ENCODE results near the gene RAB19.

The RAB19 gene, protein sequence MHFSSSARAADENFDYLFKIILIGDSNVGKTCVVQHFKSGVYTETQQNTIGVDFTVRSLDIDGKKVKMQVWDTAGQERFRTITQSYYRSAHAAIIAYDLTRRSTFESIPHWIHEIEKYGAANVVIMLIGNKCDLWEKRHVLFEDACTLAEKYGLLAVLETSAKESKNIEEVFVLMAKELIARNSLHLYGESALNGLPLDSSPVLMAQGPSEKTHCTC

DNA sequence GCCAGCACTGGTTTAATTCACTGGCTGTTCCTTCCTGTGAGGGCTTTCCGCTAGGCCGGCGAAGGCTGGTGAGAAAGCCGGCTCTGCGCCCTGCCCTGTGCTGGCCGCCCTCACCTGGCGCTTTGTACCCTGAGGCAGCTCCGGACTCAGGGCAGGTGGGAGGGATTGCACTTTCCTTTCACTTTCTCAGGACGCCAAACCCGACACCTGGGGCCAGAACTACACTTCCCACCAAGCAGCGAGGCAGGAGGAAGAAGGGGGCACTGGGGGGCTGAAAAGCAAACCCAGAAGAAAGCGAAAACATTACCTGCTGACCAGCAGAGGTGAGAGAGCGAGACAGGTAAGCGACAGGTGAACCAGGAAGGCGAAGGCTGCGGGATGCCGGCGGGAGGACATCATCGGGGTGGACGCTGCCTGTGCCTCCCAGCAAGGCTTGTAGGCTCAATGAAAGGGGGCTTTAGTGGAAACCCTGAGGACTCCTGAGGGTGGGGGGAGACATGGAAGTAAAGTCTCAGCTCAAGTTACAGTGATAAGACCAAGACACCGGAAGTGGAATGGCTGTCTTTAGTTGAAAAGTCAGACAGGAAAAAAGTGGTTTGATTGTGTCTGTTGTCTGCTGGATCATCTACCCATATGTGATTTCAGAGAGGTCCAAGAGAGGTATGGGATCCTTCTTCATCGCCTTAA lies at the start of gene RAB19:
RAB19 (plus strand) TSS at position 181 of the 687 bp plus-strand sequence. CDS start 3,589 bp downstream, outside the sequence.
- no peak for DNase-seq

DNA sequence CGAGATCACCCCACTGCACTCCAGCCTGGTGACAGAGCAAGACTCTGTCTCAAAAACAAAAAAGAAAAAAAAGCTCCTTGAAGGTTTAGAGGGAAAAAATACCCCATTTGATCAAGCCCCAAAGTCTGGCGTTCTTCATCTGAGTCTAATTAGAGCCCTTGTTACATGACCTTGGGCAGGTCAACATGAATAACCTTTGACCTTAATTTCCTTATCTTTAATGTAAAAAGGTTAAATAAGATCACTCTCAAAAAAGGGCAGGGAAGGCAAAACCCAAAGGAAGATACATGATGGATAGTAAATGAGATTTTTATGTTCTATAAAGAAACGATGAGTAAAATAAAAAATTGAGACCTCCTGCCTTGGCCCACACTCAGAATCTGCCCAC lies 45.8 kb upstream of the RAB19 start:
- DNase-seq, result no peak

DNA sequence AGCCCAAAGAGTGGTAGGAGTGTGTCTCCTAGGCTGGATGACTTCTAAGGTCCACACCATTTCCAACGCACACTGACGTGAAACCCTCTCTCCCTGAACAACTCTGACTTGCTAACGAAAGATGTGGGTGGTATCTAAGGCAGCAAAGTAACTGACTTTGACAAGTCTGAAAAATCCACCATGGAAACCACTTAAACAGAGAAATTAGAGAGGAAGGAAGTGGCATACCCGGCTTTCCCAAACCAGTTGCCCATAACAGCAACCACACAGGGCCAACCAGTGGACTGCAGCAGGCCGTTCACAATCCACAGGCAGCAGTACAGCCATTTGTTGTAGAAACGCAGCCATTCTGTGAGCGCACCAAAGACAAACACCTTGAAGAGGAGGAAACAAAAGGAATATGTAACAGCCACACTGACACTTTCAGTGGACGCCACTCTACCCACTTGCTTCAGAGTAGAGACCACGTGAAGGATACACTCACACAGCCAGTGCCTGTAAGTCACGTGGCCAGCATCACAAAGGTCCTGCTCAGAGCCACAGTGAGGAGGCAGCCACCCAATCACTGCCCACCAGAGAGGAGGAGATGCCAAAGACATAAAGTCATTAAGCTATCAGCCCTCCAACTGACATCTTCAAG lies 45.3 kb upstream of the RAB19 start:
- no peak for DNase-seq

DNA sequence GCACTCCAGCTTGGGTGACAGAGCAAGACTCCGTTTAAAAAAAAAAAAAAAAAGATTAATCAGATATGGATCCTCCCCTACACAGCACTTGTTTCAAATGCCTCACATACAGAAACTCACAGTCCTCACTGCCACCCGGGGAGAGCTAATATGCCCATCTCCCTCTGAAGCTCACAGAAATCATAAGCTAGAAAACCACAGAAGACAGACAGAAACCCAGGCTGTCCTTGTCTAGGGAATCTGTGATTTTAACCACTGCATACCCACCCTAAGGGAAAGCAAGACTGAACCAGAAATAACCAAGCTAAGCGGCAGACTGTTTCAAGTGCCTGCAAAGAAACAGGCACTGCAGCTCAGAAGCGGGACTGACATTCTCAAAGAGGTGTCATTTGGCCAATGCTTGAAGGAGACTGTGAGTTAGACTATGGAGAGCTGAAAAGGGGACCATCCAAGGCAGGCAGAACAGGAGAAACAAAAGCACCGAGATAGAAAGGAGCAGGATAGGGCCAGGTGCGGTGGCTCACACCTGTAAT lies 43.1 kb upstream of the RAB19 start:
- no peak for DNase-seq

DNA sequence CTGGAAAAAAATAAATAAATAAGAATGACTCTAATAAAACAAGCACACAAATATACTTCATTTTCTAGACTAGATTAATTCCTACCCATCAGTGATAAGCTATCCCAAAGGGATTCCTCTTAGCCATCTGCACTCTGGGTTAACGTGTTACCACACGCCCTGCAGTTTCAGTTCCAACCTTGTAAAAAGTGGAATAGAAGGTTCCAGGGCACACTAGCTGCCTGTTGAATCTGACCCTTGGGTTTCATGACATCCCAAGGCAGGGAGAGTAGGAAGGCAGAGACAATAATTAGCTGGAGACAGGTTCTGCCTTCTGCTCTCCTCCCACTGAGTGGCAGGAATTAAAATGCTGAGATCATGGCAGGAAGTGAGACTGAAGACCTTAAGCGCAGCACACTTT lies 39.0 kb upstream of the RAB19 start:
- peak; percentile 20 for DNase-seq

DNA sequence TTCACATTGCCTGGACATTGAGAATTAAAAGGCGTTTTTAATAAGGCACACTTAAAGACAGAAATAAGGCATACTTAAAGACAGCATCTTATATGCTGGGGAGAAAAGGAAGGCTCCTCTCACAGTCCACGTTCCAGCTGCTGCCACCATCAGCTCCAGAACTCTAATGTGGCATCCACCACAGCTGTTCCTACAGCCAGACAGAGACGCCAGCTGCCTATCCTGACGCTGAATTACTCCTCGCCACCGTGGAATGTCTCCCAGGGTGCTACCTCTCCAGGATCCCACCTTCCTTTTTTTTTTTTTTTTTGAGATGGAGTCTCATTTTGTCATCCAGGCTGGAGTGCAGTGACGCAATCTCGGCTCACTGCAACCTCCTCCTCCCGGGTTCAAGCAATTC lies 36.3 kb upstream of the RAB19 start:
- DNase-seq, result no peak

DNA sequence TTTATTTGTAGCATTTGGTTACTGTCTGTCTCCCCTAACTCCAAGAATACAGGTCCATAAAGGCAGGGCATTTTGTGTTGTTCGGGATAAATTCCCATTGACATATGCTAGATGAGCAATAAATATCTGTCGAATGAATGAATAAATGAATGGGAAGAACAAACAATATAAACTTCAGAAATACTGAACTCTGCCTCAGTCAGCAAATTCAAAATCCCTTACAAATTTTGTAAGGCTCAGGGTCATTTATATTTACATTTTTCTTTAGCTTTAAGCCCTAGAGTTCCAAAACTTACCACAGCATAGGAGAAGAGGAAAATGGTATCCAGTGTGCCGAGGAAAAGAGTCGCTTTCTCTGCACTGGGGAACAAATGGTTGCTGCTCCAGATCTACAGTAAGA lies 34.6 kb upstream of the RAB19 start:
- DNase-seq, result no peak

DNA sequence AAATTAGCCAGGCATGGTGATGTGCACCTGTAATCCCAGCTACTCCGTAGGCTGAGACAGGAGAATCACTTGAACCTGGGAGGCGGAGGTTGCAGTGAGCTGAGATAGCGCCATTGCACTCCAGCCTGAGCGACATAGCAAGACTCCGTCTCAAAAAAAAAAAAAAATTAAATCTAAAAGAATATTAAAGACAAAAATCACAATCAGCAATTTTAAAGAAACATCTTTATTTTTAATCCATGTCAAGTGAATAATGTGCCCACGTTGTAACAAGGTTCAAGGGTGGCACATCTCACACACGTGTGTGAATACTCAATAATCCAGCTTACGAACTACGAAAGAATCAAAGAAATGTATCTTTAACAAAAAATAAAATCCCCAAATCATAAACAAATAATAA lies 28.5 kb upstream of the RAB19 start:
- no peak for DNase-seq

DNA sequence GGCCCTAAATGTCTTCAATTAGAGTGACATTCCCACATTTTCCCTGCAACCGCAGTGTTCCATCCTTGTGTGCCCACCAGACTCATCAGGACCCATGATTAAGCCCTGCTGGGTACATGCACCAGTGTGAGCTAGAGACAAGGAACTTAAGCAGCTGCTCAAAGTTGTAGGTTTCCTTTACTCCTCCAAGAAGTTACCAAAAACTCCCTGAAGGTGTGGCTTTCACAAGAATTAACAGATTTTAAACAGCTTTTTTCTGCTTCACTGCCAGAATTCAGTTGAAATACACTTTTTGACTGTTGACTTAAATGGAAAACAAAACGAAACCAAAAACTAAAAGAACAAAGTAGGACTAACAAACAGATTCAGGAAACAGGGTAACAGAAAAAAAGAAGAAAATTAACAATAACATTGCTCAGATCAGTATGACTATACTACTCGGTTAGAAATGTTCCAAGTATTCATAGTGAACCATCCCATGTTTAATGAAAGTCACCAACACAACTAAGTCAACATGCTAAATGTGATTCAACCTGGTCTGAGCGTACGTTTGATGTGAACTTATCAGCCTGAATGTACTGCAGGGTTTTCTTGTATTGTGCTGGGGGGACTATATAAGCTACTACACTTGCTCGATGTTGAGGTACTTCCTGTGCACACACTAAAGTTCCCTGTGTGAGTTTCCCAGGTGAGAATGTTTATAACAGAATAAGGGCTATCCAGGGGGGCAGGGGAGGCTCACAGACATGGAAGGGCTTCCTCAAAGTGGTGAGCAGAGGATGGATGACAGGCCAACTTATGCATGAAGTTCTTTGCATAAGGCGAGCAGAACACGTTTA lies 27.7 kb upstream of the RAB19 start:
- DNase-seq, result no peak

DNA sequence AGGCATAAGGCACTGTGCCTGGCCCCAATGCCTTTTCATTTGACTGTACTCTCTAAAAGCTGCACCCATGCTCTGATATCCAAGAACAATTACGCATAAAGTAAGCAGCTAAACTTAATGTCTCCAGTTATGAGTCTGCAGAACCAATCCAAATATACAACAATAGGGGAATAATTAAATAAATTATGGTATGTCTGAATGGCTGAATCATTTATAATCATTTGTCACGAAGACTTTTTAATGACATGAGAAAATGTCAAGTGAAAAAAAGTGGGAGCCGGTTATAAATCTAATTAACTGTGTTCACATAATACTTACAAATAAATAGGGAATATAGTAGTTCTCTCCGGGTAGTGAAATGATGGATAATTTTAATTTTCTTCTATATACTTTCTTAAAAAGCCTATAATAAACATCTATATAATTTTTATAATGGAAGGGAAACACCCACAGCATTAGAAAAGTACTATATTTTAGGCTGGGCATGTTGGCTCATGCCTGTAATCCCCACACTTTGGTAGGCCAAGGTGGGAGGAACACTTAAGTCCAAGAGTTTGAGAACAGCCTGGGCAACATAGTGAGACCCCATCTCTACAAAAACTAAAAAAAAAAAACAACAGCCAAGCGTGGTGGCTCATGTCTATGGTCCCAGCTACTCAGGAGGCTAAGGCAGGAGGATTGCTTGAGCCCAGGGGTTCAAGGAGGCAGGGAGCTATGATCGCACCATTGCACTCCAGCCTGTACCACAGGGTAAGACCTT lies 19.7 kb upstream of the RAB19 start:
- DNase-seq, result peak; percentile 33

DNA sequence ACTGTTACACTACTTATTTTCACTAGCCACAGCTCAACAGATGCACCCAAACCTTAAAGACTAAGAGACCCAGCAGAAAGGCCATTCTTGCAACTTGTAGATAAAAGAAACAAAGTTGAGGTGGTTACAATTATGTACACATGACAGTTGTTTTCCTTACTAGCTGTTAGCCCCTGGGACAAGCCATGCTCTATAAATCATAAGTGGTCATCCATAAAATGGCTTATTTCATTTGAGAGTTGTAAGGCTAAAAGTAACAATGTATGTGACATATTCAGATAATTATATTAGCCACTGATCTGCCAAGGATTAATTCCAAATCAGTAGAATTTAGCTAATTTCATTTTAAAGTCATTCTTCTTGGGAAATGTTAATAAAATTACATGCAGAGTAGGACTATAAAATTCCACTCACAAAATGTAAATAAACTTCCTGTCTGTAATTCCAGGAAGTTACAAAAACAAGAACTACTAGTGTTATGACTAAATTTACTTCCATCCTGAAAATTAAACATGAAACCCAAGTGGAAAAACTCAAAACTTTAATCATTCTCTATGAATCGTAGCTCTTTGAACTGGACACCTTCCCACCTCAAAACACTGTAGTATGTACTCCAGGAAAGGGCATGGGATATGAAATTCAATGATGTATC lies 18.8 kb upstream of the RAB19 start:
- no peak for DNase-seq

DNA sequence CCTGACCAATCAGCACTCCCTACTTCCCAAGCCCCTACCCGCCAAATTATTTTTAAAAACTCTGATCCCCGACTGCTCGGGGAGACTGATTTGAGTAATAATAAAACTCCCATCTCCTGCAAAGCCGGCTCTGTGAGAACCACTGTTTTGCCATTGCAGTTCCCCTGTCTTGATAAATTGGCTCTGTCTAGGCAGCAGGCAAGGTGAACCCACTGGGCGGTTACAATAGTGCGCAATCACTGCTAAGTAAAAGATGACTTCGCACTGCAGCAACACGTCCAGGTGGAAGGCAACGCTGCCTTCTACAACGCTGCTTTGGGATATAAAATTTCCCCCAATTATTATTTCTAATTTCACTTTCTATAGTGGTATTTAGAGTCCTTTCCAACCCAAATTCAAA lies 14.4 kb upstream of the RAB19 start:
- no peak for DNase-seq

DNA sequence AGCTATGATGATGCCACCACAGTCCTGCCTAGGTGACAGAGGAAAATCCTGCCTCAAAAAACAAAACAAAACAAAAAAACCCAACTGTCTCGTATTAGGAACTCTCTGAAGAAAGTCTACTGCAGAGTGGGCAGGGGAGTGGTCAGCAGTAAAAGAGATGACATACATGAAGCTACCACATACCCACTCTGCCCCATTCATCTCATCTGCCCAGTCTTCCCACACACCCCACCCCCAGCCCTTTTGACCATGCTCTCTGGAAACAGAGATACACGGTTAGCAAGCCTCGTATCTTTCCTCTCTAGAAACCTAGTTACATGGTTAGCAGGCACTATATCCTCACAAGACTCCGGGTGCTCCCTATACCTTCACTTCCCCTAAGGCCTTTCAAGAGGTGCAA lies 13.8 kb upstream of the RAB19 start:
- no peak for DNase-seq

DNA sequence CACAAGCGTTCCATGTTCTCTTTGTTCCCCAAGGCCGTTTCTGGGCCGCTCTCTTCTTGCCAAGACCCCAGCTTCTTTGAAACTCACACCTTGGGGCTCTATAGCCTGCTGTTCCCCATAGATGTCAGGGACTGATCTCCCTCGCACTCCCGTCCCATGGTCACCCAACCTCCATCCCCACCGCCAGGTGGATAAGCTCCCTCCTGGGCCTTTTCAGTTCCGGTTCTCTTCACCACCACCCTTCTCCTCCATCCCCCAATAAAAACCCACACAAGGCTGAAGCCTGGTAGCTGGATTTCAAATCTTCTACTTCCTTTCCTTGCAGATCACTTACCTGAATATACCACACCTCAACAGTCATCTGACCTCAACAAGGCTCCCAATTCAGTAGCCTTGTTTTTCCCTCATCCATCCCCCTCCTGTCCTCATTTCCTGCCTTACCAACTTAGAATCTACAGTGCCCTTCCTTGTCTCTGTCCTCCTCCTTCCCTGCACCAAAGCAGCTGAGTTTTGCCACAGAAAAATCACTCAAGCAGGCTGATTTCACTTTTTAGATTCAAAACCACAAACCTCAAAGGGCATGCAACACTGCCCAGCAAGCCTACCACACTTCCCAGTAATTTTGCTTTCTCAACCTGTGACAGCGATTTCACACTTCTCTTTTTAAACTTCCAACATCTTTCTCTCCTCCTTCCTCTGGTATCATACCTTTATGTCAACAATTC lies 13.2 kb upstream of the RAB19 start:
- no peak for DNase-seq

DNA sequence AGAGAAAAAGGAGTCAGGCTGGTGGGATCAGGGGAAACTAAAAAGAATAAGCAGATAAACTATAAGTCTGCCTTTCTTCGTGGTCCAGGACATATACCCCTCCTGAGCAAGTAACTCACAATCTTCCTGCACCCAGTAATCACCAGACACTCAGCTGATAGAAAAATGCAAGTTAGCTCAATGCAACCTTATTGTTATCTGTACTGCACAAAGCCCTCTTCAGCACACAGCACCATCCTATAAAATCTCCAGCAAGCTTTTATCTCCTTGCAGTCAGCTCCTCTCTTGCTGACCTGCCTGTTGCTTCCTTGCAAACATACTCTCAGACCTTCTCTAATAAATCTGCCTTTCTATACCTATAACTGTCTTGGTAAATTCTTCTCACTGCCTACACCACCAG lies 12.2 kb upstream of the RAB19 start:
- no peak for DNase-seq

DNA sequence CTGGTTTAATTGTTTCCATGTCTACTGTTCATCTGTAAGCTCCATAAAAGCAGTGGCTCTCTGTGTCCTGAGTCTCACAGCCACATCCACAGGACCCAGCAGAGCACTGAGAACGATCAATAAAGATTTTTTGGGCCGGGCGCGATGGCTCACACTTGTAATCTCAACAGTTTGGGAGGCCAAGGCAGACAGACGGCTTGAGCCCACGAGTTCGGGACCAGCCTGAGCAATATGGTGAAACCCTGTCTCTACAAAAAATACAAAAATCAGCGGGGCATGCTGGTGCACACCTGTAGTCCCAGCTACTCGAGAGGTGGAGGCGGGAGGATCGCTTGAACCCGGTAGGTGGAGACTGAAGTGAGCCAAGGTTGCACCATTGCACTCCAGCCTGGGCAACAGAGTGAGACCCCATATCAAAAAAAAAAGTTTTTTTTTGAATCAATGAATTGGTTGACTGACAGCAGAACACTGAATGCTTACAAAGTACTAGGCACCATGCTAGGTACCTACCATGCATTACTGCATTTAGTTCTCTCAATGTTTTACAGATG lies 10.0 kb upstream of the RAB19 start:
- no peak for DNase-seq

DNA sequence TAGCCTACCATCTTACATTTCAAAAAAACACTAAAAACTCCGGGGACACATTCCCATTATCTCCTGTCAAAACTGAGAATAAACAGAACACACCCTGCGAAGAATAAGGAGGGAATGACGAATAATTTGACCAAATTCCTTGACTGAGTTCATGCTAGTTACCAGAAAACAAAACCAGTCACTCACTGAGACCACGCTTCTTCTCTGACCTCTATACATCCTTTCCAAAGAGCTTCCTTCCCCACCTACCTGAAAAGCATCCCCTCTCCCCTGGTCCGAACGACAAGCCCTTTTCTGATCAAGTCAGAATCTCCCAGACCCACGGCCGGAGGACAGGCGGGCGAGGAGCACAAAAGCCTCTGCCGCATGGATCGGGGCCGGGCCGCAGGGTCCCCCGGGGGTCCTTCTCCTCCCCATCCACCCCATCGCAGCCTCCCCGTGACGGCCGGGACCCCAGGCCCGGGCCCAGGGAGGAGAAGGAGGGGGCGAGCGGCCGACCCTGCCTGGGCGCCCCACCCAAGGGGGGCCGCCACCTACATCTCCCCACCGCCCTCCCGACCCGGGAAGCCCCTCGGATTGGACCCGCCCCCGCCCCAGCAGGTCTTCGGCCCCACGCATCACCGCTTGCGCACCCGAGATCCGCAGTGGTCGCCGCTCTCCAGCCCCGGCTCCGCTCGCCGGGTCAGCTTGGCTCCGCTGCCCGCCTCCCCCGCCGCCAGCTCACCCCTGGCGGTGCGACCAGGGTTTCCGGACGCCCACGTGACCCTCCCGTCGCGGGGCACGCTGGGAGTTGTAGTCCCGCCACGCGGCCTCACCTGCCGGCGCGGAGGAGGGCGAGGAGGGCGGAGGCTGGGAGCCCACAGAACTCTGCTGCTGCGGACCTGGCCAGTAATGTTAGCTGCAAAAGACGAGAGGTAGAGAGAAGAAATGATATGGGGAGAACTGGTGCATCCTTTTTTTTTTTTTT lies 5.8 kb upstream of the RAB19 start, which contains the start of gene SLC37A3:
SLC37A3 (minus strand) TSS at position 747 of the 967 bp plus-strand sequence. CDS start 16,004 bp downstream, outside the sequence.
- peak; percentile 59 for DNase-seq

DNA sequence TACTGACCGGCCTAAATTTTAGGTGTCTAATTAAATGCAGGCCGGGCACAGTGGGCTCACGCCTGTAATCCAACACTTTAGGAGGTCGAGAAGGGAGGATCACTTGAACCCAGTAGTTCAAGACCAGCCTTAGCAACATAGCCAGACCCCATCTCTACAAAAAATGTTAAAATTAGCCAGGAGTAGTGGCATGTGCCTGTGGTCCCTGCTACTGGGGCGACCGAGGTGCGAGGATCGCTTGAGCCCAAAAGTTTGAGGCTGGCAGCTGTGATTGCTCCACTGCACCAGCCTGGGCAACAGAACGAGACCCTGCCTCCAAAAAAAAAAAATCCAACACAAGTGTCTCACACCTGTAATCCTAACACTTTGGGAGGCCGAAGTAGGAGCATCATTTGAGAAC lies 5.0 kb upstream of the RAB19 start:
- no peak for DNase-seq

DNA sequence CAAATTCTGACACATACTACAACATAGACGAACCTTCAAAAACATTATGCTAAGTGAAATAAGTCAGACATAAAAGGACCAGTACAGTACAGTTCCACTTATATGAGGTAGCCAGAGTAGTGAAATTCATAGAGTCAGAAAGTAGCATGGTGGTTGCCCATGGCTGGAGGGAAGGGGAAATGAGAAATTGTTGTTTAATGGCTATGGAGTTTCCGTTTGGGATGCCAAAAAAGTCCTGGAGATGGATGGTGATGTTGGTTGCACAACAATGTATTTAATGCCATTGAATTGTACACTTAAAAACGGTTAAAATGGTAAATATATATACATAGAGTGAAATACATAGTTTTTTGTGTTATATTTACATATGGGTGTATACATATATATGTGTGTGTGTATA lies 3.5 kb upstream of the RAB19 start:
- DNase-seq, result no peak

Measured in NCI-H2227 treated with DMSO at 0.1 percent for 48 hours (cell line).